Right atrium auricular region (tissue), 2 donors: ENCODE results near the gene C2CD3. TPM values are rescaled to one million over a fixed set of nuclear protein-coding genes. Genes with fewer than 3 reads are reported as not detected.
"Not testable (repeated sequence)": the region's sequence is repeated elsewhere in the genome, so short reads cannot be mapped to it uniquely, and the experiment has no call there.

Source experiments
- DNase-seq: peaks from one replicate; pipeline ENCODE4 v3.0.0-alpha.2; 2019; ENCODE audit warnings: low spot score
- H3K27ac ChIP-seq, 2 donors: fragments of 200-600 bp; sonication (generic); 1 replicate in 1 of 2; 2 replicates in 1 of 2; pipeline ENCODE4 v1.5.1; 2016 to 2019
- H3K27me3 ChIP-seq, 2 donors: fragments of 200-600 bp; sonication (generic); one replicate each; pipeline versions ENCODE4 v1.5.1 to v1.6.0; 2017 to 2019
- H3K36me3 ChIP-seq: fragments of 200-600 bp; sonication (generic); one replicate; pipeline ENCODE4 v1.5.1; 2016
- H3K4me1 ChIP-seq, 2 donors: fragments of 200-600 bp; sonication (generic); one replicate each; pipeline versions ENCODE4 v1.5.1 to v1.6.0; 2017 to 2019
- H3K4me3 ChIP-seq, 2 donors: fragments of 200-600 bp; sonication (generic); 1 replicate in 1 of 2; 2 replicates in 1 of 2; pipeline ENCODE4 v1.5.1; 2017 to 2019; ENCODE audit warnings: mild to moderate bottlenecking in 1 of 2, moderate library complexity in 1 of 2
- H3K9me3 ChIP-seq, 2 donors: fragments of 200-600 bp; sonication (generic); one replicate each; pipeline ENCODE4 v1.5.1; 2019
- total RNA-seq, 2 donors: library from RNA; depleted of rRNA; stranded (reverse); fragments of >200 nt; gene quantifications; one replicate each; pipeline ENCODE4 v1.1.0, GENCODE V29; 2016
- TF ChIP-seq, protein P1 (sequence below), 2 donors: fragments of 200-600 bp; sonication (generic); IDR thresholded peaks; one replicate each; pipeline ENCODE4 v1.5.1; 2019; ENCODE audit warnings: antibody characterized with exemption in 2 of 2

C2CD3 gene
- total RNA-seq, 2 donors from 2014 or later, result 15.0 to 15.4 TPM

DNA sequence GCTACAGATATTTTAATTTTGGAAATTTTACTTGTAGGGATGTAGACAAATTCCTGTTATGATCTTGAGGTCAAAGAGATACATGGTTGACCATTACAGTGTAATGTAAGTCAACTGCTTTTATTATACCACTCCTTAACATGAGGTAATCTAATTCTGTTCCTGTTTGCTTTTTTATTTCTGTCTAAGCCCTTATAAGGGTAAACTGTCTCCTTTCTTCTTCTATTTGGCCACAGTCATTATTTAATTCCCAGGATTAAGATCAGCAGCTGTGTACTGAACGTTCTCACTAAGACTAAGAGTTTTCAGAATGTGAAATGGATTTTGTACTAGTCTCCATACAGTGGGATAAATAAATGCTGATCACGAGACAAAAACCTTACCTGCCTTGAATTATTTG, 32.8 kb downstream of the C2CD3 start:
- DNase-seq, result no peak
- TF ChIP-seq, protein P1, sequence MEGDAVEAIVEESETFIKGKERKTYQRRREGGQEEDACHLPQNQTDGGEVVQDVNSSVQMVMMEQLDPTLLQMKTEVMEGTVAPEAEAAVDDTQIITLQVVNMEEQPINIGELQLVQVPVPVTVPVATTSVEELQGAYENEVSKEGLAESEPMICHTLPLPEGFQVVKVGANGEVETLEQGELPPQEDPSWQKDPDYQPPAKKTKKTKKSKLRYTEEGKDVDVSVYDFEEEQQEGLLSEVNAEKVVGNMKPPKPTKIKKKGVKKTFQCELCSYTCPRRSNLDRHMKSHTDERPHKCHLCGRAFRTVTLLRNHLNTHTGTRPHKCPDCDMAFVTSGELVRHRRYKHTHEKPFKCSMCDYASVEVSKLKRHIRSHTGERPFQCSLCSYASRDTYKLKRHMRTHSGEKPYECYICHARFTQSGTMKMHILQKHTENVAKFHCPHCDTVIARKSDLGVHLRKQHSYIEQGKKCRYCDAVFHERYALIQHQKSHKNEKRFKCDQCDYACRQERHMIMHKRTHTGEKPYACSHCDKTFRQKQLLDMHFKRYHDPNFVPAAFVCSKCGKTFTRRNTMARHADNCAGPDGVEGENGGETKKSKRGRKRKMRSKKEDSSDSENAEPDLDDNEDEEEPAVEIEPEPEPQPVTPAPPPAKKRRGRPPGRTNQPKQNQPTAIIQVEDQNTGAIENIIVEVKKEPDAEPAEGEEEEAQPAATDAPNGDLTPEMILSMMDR (IDR thresholded peaks at IDR 0.05), result no peak
- Histone ChIP-seq H3K27ac (peak overlapping the region; percentile 36 to 74), H3K27me3 (no peaks in the 10 kb centered on the region), H3K4me3 (no peak overlapping the region), H3K4me1 (peaks cover 0 to 15% of the 10 kb centered on the region in 2 donors), H3K9me3 (no peaks in the 10 kb centered on the region), H3K36me3 (peaks cover 3% of the 10 kb centered on the region)

- no peak overlapping the region for H3K4me3 ChIP-seq
- TF ChIP-seq, protein P1 (IDR thresholded peaks at IDR 0.05), result no peak
- H3K9me3 ChIP-seq, result no peaks in the 10 kb centered on the region
- H3K27ac ChIP-seq, result no peak overlapping the region
- H3K27me3 ChIP-seq, result no peaks in the 10 kb centered on the region
- peaks cover 3% of the 10 kb centered on the region for H3K36me3 ChIP-seq
- H3K4me1 ChIP-seq, result peaks cover 0 to 15% of the 10 kb centered on the region in 2 donors
- DNase-seq, result no peak
Measured at GRCh38 chr11:74135127-74135840, 35.5 kb downstream of the C2CD3 start.

- Histone ChIP-seq H3K36me3 (peaks cover 3% of the 10 kb centered on the region), H3K27me3 (no peaks in the 10 kb centered on the region)
Measured at GRCh38 chr11:74134661-74135060, 36.1 kb downstream of the C2CD3 start.

GRCh38 chr11:74133436-74133835, 37.4 kb downstream of the C2CD3 start:
- Histone ChIP-seq H3K4me3 (no peak overlapping the region), H3K9me3 (no peaks in the 10 kb centered on the region), H3K27ac (no peak overlapping the region), H3K36me3 (peaks cover 3% of the 10 kb centered on the region), H3K4me1 (peaks cover 0 to 5% of the 10 kb centered on the region in 2 donors), H3K27me3 (no peaks in the 10 kb centered on the region)
- DNase-seq, result no peak
- TF ChIP-seq, protein P1 (IDR thresholded peaks at IDR 0.05), result no peak

More at GRCh38 chr11:74134661-74135060, 36.1 kb downstream of the C2CD3 start:
- Histone ChIP-seq H3K9me3 (no peaks in the 10 kb centered on the region), H3K4me1 (peaks cover 0 to 15% of the 10 kb centered on the region in 2 donors), H3K4me3 (no peak overlapping the region), H3K27ac (no peak overlapping the region)
- no peak for DNase-seq
- TF ChIP-seq, protein P1 (IDR thresholded peaks at IDR 0.05), result no peak

DNA sequence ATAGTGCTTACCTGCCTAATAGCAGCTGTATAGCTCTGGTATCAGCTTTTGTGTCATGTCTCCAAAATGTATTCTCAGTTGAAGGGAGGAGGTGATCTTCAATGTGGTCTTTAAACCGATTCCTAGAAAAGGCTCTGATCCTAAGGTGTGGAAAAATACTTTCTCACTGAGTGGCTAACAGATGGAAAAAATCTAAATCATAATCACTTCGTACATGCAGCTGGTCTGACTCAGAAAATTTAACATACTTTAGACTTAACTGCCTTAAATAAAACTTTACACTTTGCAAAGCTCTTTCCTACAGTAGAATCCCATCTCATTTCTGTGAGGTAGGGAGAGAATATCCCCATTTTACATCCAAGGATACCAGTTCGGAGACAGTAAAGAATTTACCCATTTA, 38.0 kb downstream of the C2CD3 start:
- no peak for DNase-seq
- Histone ChIP-seq H3K4me3 (no peak overlapping the region), H3K27ac (no peak overlapping the region), H3K27me3 (no peaks in the 10 kb centered on the region), H3K4me1 (no peaks in the 10 kb centered on the region), H3K9me3 (no peaks in the 10 kb centered on the region), H3K36me3 (peaks cover 1% of the 10 kb centered on the region)
- TF ChIP-seq, protein P1 (IDR thresholded peaks at IDR 0.05), result no peak

- not testable (repeated sequence) for H3K27me3 ChIP-seq, DNase-seq, H3K27ac ChIP-seq, H3K4me3 ChIP-seq, H3K4me1 ChIP-seq, H3K9me3 ChIP-seq, H3K36me3 ChIP-seq
Measured at GRCh38 chr11:74129121-74129520, 41.7 kb downstream of the C2CD3 start.
